Thyroid gland (tissue), 4 donors: ENCODE measurements around the gene DEFB131B. TPM values are rescaled to one million over a fixed set of nuclear protein-coding genes. Genes with fewer than 3 reads are reported as not detected.

Experiments used
- DNase-seq, 2 donors: peaks; one replicate each; pipeline ENCODE4 v3.0.0-alpha.2; 2019
- H3K27ac ChIP-seq, 3 donors: fragments of 200-600 bp; sonication (generic); 1 replicate in 2 of 3; 2 replicates in 1 of 3; pipeline ENCODE4 v1.5.1; 2016 to 2019; ENCODE audit warnings: mild to moderate bottlenecking in 1 of 3, moderate library complexity in 1 of 3
- H3K27me3 ChIP-seq: fragments of 200-600 bp; sonication (generic); one replicate; pipeline ENCODE4 v1.5.1; 2019
- H3K36me3 ChIP-seq, 2 donors: fragments of 200-600 bp; sonication (generic); one replicate each; pipeline ENCODE4 v1.5.1; 2016 to 2019
- H3K4me1 ChIP-seq, 2 donors: fragments of 200-600 bp; sonication (generic); one replicate each; pipeline ENCODE4 v1.5.1; 2017 to 2019
- H3K4me3 ChIP-seq, 3 donors: fragments of 200-600 bp; sonication (generic); replicated peaks in 1 of 3; 1 replicate in 2 of 3; 2 replicates in 1 of 3; pipeline ENCODE4 v1.5.1; 2016; ENCODE audit warnings: mild to moderate bottlenecking in 1 of 3
- H3K9me3 ChIP-seq: fragments of 200-600 bp; sonication (generic); one replicate; pipeline ENCODE4 v1.5.1; 2017
- CTCF ChIP-seq, 6 experiments: fragments of 200-600 bp in 3 of 6; fragments of 450-650 bp in 3 of 6; sonication (generic) in 3 of 6; IDR thresholded peaks; one replicate each; pipeline ENCODE4 v1.5.1; 2016 to 2019; ENCODE audit warnings: antibody characterized with exemption in 6 of 6, mild to moderate bottlenecking in 2 of 6, inconsistent platforms in 1 of 6, moderate library complexity in 1 of 6
- POLR2A ChIP-seq, 2 donors: fragments of 450-650 bp; IDR thresholded peaks; one replicate each; pipeline ENCODE4 v1.6.1; 2017; ENCODE audit warnings: antibody characterized with exemption in 2 of 2, mild to moderate bottlenecking in 2 of 2, moderate library complexity in 1 of 2
- WGBS, 2 donors: methylation state at CpG; one replicate each; pipeline ENCODE4 v1.1.5; 2017; 5-methylcytosine and 5-hydroxymethylcytosine counted together
- intact Hi-C: fragments of 100-400 bp; cut with DNase I; formaldehyde crosslinking; loops from one replicate; pipeline ENCODE4 v1.15.1; 2023
- total RNA-seq, 4 donors: library from RNA; depleted of rRNA; stranded (reverse); fragments of >200 nt; gene quantifications; one replicate each; pipeline ENCODE4 v1.2.3, GENCODE V29; 2016

The DEFB131B gene
- total RNA-seq, 4 donors from 2014 or later: not detected

- no peaks in the 10 kb centered on the region for H3K9me3 ChIP-seq
- no peak for TF ChIP-seq CTCF (IDR thresholded peaks at IDR 0.05)
- no peak for TF ChIP-seq POLR2A (IDR thresholded peaks at IDR 0.05)
- DNase-seq: no peak
- intact Hi-C loops: no loop called here
- WGBS, 2 donors: 90 to 93% methylated on average over 7 of the region's 7 CpGs
- H3K4me1 ChIP-seq: no peaks in the 10 kb centered on the region
- no peak overlapping the region for H3K27ac ChIP-seq
- no peak overlapping the region for H3K4me3 ChIP-seq
- no peaks in the 10 kb centered on the region for H3K27me3 ChIP-seq
- peaks cover 9 to 19% of the 10 kb centered on the region in 2 donors for H3K36me3 ChIP-seq
Observed at GRCh38 chr11:71914617-71915189, 36.5 kb downstream of the DEFB131B start.

GRCh38 chr11:71917646-71918140, 39.4 kb downstream of the DEFB131B start:
- Histone ChIP-seq H3K36me3 (peaks cover 9 to 19% of the 10 kb centered on the region in 2 donors), H3K27ac (no peak overlapping the region), H3K4me1 (no peaks in the 10 kb centered on the region), H3K27me3 (no peaks in the 10 kb centered on the region), H3K4me3 (no peak overlapping the region), H3K9me3 (no peaks in the 10 kb centered on the region)
- TF ChIP-seq CTCF (IDR thresholded peaks at IDR 0.05): no peak
- intact Hi-C loops: no loop called here
- DNase-seq: no peak
- 89 to 92% methylated on average over 9 of the region's 9 CpGs for WGBS, 2 donors

GRCh38 chr11:71927820-71928736, 49.8 kb downstream of the DEFB131B start, which contains the start of gene XNDC1N:
Gene XNDC1N, minus strand, starts transcription at chr11:71928594. Its CDS starts 5,241 bp downstream, at chr11:71923353.
- peak within 1 kb of the TSS; percentile 62 to 90 (median 79) for H3K27ac ChIP-seq
- H3K9me3 ChIP-seq: no peaks in the 10 kb centered on the region
- peak within 1 kb of the TSS; percentile 60 to 91 (median 65) for H3K4me3 ChIP-seq
- H3K4me1 ChIP-seq: peaks cover 21 to 23% of the 10 kb centered on the region in 2 donors
- intact Hi-C loops: no loop called here
- WGBS, 2 donors: 0 to 1% methylated on average over 37 to 40 of the region's 40 CpGs
- H3K36me3 ChIP-seq: no peaks in the 10 kb centered on the region
- no peak for TF ChIP-seq POLR2A (IDR thresholded peaks at IDR 0.05)
- no peak for TF ChIP-seq CTCF (IDR thresholded peaks at IDR 0.05)
- peak in 1 of 2 donors; percentile 46 for DNase-seq
- no peaks in the 10 kb centered on the region for H3K27me3 ChIP-seq

GRCh38 chr11:71928737-71929443, 50.6 kb downstream of the DEFB131B start, which contains the start of gene RNF121:
Gene RNF121, plus strand, starts transcription at chr11:71929046. Its CDS starts 16 bp downstream, at chr11:71929062.
- 1% methylated on average over 31 to 32 of the region's 32 CpGs for WGBS, 2 donors

More at GRCh38 chr11:71928737-71929443, 50.6 kb downstream of the DEFB131B start, which contains the start of gene RNF121:
- Histone ChIP-seq H3K4me3 (peak within 1 kb of the TSS; percentile 60 to 91 (median 65)), H3K4me1 (peaks cover 29 to 30% of the 10 kb centered on the region in 2 donors), H3K27ac (peak within 1 kb of the TSS; percentile 62 to 90 (median 79)), H3K27me3 (no peaks in the 10 kb centered on the region), H3K36me3 (no peaks in the 10 kb centered on the region), H3K9me3 (no peaks in the 10 kb centered on the region)
- DNase-seq: peak; percentile 99
- intact Hi-C loops: no loop called here
- TF ChIP-seq CTCF (IDR thresholded peaks at IDR 0.05): no peak
- TF ChIP-seq POLR2A (IDR thresholded peaks at IDR 0.05): peak in 1 of 2 donors; percentile 68
